Heart left ventricle (tissue), 13 donors: Measurements from ENCODE around the gene PRSS16.

Source experiments
- CTCF ChIP-seq, 12 donors: fragments of 200-600 bp; sonication (generic) in 4 of 12; IDR thresholded peaks; one replicate each; pipeline versions ENCODE4 v1.5.0 to v1.8.0; 2018 to 2022; ENCODE audit warnings: antibody characterized with exemption in 12 of 12, mild to moderate bottlenecking in 5 of 12
- POLR2A ChIP-seq, 2 donors: fragments of 450-650 bp; IDR thresholded peaks; one replicate each; pipeline ENCODE4 v1.6.1; 2017; ENCODE audit warnings: antibody characterized with exemption in 2 of 2, mild to moderate bottlenecking in 2 of 2, moderate library complexity in 2 of 2
- donor health status: ischemic (EF 13 %, LVEDD 7.1; RV severe dilation, severe dysfunction).
- donor health status: DM: no; HTN: yes; CAD: no.
- donor health status: DM: no; HTN: no; CAD: no.
- donor health status: ischemic (EF 25% LVEDD 6.9; RV normal size, moderate dysfunction).
- donor health status: ischemic (EF 25% LVEDD 5.7; RV mildly dilated, moderate dysfunction).
- donor health status: ischemic (EF 35%, LVEDD 5.7; RV mildly dilated, moderate dysfunction).
- donor health status: nonischemic (EF 11% LVEDD 7.7; RV severe dilation, severe dysfunction).
- donor health status: DM: yes; HTN: yes; CAD: no.
- donor health status: PGD.
- donor health status: ischemic (EF 29% LVEDD 5.4; RV normal size, mild dysfunction).
- donor health status: nonischemic (EF 23%, LVEDD 6.1; RV moderate dilation, normal function).

GRCh38 chr6:27260369-27260768 lies 12.9 kb downstream of the PRSS16 start:
- no peak for TF ChIP-seq CTCF (IDR thresholded peaks at IDR 0.05)
- TF ChIP-seq POLR2A (IDR thresholded peaks at IDR 0.05), result no peak
